Measurements from ENCODE around the gene ADAT3.

DNA sequence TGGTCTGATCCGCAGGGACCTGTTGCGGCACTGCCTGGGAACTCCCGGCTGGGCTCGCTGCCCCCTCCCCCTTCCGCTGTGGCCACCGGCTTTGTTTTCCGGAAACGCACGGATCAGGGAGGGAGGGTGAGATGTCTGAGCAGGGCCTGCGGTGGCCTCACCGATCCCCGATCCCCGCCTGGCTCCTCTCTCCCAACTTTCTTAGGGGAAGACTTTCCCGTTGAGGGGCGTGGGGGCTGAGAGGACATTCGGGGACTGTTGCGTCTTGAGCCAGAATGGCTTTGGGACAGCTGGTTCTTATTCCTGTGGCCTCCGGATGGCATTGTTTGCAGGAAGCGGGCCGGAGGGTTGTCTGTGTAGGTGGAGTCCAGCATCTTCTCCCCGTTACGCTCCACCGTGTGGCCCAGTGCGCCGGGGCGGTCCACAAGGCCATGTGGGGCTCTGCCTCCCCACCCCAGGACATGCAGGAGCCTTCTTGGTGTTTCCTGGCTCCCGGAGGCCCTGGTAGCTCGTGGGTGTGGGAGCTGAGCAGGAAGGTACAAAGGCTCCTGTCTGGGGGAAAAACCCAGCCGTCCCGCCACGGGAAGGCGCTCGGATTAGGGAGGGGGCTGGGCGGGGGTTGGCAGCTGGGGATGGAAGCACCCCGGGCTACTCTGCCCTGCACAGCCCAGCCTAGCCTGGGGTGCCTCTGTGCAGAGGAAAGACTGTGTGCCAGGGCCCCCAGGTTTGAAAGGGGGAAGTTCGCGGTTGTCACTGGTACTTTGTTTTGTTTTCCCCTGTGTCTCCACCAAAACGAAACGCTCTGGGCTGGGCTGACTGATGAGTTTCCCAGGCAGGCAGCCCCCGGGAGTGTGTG, 37.1 kb downstream of the ADAT3 start:
- TF ChIP-seq, protein P1, sequence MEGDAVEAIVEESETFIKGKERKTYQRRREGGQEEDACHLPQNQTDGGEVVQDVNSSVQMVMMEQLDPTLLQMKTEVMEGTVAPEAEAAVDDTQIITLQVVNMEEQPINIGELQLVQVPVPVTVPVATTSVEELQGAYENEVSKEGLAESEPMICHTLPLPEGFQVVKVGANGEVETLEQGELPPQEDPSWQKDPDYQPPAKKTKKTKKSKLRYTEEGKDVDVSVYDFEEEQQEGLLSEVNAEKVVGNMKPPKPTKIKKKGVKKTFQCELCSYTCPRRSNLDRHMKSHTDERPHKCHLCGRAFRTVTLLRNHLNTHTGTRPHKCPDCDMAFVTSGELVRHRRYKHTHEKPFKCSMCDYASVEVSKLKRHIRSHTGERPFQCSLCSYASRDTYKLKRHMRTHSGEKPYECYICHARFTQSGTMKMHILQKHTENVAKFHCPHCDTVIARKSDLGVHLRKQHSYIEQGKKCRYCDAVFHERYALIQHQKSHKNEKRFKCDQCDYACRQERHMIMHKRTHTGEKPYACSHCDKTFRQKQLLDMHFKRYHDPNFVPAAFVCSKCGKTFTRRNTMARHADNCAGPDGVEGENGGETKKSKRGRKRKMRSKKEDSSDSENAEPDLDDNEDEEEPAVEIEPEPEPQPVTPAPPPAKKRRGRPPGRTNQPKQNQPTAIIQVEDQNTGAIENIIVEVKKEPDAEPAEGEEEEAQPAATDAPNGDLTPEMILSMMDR (IDR thresholded peaks at IDR 0.05) = no peak
- TF ChIP-seq EZH2 (IDR thresholded peaks at IDR 0.05) = no peak
